UCSD-AML1 (cell line): ENCODE results near the gene FHL3.

Source experiments
- DNase-seq: peaks from one replicate; lab custom pipeline; 2025; ENCODE audit not compliant: unreplicated experiment; lab: John Stamatoyannopoulos, UW

The FHL3 gene

DNA sequence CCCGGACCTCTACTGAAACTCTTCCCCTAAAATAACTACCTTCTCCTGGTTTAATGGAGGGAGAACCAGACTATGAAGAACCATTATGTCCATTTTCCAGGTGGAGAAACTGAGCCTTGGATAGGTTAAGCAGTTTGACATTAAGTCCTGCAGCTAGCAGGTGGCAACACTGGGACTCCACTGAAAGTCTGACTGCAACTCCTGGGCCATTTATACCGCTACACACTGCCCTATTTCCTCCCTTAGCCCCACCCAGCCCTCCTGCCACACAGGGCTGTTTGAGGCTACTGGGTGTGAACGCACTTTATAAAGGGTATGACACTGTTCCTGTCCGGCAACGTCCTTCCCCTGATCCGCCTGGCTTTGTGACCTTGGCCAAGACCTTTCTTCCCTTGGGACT is 58.0 kb downstream of the FHL3 start:
- peak; percentile 35 for DNase-seq
